HG02571 (cell line): ENCODE results near the gene CACNG6.

Source experiments
- ATAC-seq: cut with Tn5 transposase; IDR thresholded peaks from one replicate; pipeline ENCODE4 v1.9.1; 2021; ENCODE audit warnings: mild to moderate bottlenecking, moderate library complexity; ENCODE audit not compliant: unreplicated experiment

Gene CACNG6

GRCh38 chr19:54041969-54042606 lies 50.7 kb downstream of the CACNG6 start:
- no peak for ATAC-seq

GRCh38 chr19:54042989-54043388 lies 51.6 kb downstream of the CACNG6 start:
- ATAC-seq = no peak

- ATAC-seq = no peak
Observed at GRCh38 chr19:54045771-54046170, 54.3 kb downstream of the CACNG6 start.

- ATAC-seq = no peak
Observed at GRCh38 chr19:54047616-54048015, 56.2 kb downstream of the CACNG6 start.
